Coronary artery (tissue), 2 donors: ENCODE results near the gene DTNBP1.

Experiments
- DNase-seq: peaks from one replicate; pipeline ENCODE4 v3.0.0-alpha.2; 2017; ENCODE audit warnings: low spot score
- H3K27ac ChIP-seq, 2 donors: fragments of 200-600 bp; sonication (generic); one replicate each; pipeline ENCODE4 v1.5.1; 2016 to 2019
- H3K4me3 ChIP-seq: fragments of 200-600 bp; sonication (generic); 2 replicates; pipeline ENCODE4 v1.5.1; 2016; ENCODE audit warnings: mild to moderate bottlenecking, moderate library complexity
- TF ChIP-seq, protein P1 (sequence below): fragments of 200-600 bp; sonication (generic); IDR thresholded peaks from one replicate; pipeline ENCODE4 v1.5.1; 2019; ENCODE audit warnings: antibody characterized with exemption

The DTNBP1 gene

DNA sequence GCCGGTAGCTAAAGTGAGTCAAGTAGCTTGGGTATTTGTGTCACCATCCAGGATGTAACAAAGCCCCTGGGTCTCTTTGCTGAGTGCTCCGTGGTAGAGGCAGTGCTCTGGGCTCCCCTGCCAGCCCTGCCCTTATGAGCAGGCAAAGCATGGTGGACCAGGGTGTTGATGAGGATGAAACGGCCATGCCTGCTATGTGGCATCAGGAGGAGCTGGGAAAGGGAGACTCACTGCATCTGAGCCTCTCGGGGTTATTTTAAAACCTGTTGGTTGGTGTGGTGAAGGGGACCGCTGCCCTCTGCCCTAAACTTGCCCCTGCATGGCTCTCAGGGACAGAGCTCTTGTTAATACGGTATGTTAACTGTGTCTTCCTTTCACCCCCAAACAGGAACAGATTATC is 143.1 kb downstream of the DTNBP1 start:
- TF ChIP-seq, protein P1, sequence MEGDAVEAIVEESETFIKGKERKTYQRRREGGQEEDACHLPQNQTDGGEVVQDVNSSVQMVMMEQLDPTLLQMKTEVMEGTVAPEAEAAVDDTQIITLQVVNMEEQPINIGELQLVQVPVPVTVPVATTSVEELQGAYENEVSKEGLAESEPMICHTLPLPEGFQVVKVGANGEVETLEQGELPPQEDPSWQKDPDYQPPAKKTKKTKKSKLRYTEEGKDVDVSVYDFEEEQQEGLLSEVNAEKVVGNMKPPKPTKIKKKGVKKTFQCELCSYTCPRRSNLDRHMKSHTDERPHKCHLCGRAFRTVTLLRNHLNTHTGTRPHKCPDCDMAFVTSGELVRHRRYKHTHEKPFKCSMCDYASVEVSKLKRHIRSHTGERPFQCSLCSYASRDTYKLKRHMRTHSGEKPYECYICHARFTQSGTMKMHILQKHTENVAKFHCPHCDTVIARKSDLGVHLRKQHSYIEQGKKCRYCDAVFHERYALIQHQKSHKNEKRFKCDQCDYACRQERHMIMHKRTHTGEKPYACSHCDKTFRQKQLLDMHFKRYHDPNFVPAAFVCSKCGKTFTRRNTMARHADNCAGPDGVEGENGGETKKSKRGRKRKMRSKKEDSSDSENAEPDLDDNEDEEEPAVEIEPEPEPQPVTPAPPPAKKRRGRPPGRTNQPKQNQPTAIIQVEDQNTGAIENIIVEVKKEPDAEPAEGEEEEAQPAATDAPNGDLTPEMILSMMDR, result no peak
- no peak for DNase-seq
- H3K4me3 ChIP-seq, result no peak overlapping the region
- H3K27ac ChIP-seq, result no peak overlapping the region

DNA sequence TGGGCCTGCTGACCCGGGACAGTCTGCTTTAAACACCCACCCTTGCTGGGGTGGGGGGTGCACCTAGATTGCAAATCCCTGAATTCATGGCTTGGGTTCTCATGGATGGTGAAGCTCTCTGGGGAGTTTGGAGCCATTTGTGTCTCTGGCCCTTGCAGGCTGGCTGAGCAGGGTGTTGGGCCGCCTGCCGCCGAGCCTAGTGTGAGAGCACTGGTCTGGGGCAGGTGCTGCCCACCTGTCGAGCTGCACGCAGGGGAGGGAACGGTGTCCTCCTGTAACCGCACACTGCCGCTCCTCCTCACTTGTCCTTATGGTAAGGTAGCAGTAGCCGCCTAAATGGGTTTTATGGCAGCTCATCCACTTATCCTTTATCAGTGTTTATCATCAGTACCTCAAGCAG is 143.9 kb downstream of the DTNBP1 start:
- no peak for DNase-seq

DNA sequence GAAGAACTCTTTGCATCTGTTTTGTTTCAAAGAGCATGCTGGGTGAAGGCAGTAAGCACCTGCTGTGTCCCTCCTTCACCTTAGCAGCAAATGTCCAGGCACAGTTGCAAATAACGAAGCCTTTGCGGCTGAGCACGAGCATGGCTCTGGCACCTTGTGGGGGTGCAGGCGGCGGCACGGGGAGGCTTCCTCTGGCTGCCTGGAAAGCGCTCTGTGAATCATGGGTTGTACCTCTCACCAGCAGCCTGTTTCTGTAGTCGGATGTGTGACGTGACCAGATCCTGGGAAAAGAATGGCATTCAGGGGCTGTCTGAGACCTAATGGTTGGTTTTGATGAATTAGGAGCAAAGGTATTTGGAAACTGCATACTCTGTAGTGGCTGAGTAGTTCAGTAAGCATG is 144.8 kb downstream of the DTNBP1 start:
- no peak for DNase-seq
- TF ChIP-seq, protein P1, result no peak
- no peak overlapping the region for H3K4me3 ChIP-seq
- H3K27ac ChIP-seq, result no peak overlapping the region

More for the DNA sequence above, 143.9 kb downstream of the DTNBP1 start:
- Histone ChIP-seq H3K4me3 (no peak overlapping the region), H3K27ac (no peak overlapping the region)
- TF ChIP-seq, protein P1, result no peak

DNA sequence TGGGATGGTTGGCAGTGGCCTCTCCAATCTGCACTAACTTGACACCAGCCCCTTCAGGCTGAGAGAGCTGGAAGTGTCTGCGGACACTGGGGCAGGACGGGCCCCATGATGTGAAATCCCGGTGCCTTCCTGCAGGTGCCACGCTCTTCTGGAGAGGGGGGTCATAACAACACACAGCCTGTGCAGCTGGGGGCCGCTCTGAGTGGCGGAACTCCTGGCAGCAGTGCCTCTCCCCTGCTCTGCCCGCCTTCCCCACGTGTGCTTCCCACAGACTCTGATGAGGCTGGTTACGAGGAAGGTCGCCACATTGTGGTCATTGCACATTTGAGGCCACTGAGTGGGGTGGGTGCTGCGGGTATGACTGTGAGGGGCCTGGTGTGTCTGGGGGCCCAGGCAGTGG is 145.2 kb downstream of the DTNBP1 start:
- Histone ChIP-seq H3K4me3 (no peak overlapping the region), H3K27ac (no peak overlapping the region)
- DNase-seq, result no peak
- TF ChIP-seq, protein P1, result no peak

DNA sequence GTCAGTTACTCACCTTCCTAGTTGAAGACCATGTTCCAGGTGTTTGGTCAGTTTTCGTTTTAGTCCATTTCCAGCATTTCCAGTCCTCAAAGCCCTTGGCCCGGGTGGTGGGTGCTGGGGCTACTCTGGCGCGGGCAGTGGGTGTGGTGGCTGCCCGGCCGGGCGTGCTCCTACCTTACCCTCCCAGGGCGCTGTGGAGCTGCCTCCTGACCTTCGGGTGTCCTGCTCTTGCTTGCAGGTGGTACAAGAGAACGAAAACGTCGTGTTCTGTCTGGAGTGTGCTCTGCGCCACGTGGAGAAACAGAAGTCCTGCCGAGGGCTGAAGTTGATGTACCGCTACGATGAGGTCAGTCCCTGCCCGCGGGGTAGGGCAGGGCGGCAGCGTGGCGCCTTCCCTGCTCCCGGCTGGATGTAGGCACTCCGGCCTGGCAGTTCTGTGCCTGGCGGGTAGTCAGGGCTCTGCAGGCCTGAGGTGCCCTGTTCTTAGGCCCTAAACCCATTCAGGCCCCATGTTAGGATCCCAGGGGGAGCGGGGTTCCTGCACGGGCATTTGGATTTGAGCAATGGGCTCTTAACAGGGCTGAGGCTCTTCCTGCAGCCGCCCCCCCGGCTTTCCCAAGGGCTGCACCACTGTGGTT is 145.8 kb downstream of the DTNBP1 start:
- DNase-seq, result no peak
- no peak overlapping the region for H3K4me3 ChIP-seq
- H3K27ac ChIP-seq, result no peak overlapping the region
- TF ChIP-seq, protein P1, result no peak

DNA sequence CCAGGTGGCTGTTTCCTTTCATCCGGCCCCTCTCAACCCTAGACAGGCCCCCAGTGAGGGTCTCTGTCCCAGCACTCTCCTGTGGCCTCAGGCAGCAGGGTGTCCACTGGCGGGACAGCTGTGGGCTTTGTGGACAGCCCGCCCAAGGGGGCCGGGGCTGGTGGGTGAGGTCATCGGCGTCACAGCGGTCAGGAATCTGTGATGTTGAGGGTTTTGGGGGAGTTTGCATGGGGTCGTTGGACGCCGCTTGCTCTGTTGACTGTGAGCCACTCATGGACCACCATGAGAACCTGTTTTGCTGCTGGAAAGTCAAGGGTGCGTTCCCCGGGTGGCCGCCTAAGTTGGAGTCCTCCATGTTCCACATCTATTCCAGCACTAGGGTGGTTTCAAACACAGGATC is 146.4 kb downstream of the DTNBP1 start:
- Histone ChIP-seq H3K27ac (no peak overlapping the region), H3K4me3 (no peak overlapping the region)
- TF ChIP-seq, protein P1, result no peak
- DNase-seq, result no peak

DNA sequence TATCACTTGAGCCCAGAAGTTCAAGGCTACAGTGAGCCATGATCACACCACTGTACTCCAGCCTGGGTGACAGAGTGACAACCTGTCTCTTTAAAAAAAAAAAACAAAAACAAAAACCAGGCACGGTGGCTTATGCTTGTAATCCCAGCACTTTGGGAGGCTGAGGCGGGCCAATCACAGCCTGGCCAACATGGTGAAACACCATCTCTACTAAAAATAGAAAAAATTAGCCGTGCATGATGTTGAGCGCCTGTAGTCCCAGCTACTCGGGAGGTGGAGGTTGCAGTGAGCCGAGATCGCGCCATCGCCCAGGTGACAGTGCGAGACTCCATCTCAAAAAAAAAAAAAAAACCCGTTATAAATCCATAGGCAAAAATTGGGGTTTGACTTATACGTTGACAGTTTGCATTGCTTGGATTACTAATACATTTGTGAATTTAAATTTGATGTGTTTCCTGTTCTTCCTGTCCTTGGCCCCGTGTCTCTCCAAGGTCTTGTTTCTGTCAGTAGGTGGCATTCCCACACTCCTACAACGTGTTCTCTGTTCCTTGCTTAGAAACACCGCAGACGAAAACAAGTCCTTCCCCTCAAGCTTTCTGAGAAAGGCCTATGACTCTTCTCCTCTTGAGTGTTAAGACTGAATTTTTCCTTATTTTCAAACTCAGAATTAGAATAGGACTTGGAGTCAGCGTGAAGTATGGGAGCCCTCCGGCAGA is 147.0 kb downstream of the DTNBP1 start:
- Histone ChIP-seq H3K27ac (no peak overlapping the region), H3K4me3 (no peak overlapping the region)
- DNase-seq, result no peak
- TF ChIP-seq, protein P1, result no peak
